Breast epithelium (tissue), 3 donors: Measurements from ENCODE around the gene SENP3.

ENCODE experiments used
- CTCF ChIP-seq, 3 donors: fragments of 450-650 bp; IDR thresholded peaks; one replicate each; pipeline ENCODE4 v1.5.1; 2016 to 2017; ENCODE audit warnings: antibody characterized with exemption in 3 of 3, mild to moderate bottlenecking in 3 of 3, moderate library complexity in 3 of 3
- POLR2A ChIP-seq: fragments of 450-650 bp; IDR thresholded peaks from one replicate; pipeline ENCODE4 v1.6.1; 2016; ENCODE audit warnings: antibody characterized with exemption, mild to moderate bottlenecking, moderate library complexity

- no peak for TF ChIP-seq CTCF (IDR thresholded peaks at IDR 0.05)
- no peak for TF ChIP-seq POLR2A
Measured at GRCh38 chr17:7591596-7591995, 29.9 kb downstream of the SENP3 start.
